HS-27A (cell line): ENCODE measurements around the gene LRIT2.

Source experiments
- DNase-seq: peaks from one replicate; pipeline ENCODE4 v3.0.0-alpha.2; 2012; ENCODE audit warnings: low read depth, missing footprints

The LRIT2 gene

DNA sequence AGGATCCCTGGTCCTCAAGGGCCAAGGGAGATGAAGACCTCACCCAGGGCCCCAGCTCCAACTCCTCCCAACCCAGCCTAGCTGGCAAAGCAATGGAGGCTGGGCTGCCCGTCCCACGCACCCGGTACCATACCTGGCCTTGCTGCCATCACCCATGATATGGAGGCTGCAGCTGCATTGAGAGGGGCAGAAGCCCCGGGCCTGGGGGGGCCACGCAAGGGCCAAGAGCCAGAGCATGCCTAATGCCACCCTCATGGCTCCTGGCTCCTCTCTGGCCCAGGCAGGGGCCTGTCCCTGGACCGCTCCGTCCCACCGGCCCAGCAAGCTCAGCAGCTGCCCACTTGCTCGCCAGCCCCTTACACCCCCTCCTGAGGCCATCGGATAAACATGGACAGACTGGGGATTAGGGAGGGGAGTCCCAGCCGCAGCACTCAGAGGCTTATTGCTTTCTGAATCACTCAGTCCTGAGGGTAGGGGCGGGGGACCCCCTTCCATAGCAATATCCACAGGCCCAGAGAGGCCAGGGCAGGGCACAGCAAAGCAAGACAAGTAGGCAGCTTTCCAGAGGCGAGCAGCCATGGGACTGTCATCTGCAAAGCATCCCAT is 15.9 kb upstream of the LRIT2 start, which contains the start of gene LRIT1:
TSS of gene LRIT1 (minus strand) at position 362 of the 606 bp plus-strand sequence. CDS start at position 255, 107 bp downstream.
- DNase-seq = no peak

DNA sequence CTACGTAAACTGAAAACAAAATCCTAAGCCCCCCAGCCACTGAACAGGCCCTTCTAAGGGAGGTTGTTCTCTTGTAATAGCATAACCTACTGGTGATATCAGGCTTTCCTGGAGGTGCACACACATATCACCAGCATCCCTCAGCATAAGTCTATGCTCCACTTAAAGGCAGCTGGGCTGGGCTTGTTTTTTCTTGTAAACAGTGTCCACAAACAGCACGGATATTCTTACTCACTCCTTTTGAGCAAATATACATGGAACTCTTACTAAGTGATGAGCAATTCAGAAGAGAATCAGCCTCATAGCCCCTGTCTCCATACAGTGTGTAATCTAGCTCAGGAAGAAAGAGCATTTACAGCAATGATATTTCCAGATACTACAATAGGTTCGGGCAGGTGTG is 13.6 kb upstream of the LRIT2 start:
- DNase-seq = no peak

GRCh38 chr10:84237199-84238051 is 12.1 kb upstream of the LRIT2 start:
- no peak for DNase-seq

GRCh38 chr10:84236807-84237198 is 11.5 kb upstream of the LRIT2 start:
- no peak for DNase-seq

DNA sequence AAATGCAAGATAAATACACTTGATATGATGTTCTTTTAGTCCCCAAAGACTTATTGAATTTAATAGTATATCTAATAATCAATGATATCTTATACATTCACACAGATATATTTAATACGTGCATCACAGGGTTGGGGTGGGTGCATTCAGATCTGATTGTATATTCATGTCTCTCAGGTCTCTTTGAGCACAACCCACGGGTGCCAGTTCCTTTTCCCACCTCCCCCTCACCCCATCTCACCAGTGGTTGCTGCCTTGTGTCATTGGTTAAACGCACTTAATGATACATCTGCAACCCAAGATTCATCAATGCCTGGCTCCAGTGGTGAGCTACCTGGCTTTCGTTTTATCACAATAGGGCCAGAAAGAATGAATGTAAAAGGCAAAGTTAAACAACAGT is 9.8 kb upstream of the LRIT2 start:
- DNase-seq = no peak

GRCh38 chr10:84234479-84234878 is 9.1 kb upstream of the LRIT2 start:
- no peak for DNase-seq

- no peak for DNase-seq
These were observed 8.6 kb upstream of the LRIT2 start for GRCh38 chr10:84233940-84234339.

- DNase-seq = no peak
These were observed 7.0 kb upstream of the LRIT2 start for GRCh38 chr10:84232376-84232775.

- DNase-seq = no peak
These were observed 5.0 kb upstream of the LRIT2 start for GRCh38 chr10:84230359-84230758.

DNA sequence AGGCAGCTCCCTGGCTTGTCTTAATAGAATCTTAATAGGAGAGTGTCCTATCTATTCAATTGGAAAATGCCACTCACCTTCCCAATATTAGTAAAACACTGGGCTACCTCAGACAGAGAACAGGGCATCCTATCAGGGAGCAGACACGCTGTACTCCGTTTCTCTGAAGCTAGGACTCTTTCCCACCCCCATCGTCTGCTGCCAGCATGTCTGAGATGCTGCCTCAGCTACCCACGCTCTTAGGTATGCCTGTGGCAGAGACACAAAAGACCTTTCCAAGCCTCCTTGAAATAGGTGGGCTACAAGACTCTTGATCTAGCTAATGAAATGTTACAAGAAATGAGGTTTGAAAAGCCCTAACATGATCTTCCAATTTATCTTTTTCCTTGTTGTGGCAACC is 2.5 kb upstream of the LRIT2 start:
- no peak for DNase-seq

DNA sequence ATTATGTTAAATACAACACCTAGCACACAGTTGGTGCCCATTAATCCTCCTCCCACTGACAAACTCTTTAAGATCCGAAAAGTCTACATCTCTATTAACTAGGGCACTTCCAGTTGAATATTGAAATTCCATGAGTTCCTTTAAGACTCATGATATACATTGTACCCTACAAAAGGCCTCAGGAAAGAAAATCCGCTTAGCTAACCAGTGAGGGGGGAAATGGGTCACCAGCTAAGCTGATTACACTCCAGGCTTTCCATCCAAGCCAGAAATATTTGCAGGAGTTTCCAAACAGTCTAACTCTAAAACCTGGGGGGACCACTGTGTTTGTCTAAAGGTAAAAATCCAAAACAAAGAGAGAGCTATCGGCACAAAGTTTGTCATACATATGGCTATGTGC is 1.3 kb upstream of the LRIT2 start:
- DNase-seq = no peak

DNA sequence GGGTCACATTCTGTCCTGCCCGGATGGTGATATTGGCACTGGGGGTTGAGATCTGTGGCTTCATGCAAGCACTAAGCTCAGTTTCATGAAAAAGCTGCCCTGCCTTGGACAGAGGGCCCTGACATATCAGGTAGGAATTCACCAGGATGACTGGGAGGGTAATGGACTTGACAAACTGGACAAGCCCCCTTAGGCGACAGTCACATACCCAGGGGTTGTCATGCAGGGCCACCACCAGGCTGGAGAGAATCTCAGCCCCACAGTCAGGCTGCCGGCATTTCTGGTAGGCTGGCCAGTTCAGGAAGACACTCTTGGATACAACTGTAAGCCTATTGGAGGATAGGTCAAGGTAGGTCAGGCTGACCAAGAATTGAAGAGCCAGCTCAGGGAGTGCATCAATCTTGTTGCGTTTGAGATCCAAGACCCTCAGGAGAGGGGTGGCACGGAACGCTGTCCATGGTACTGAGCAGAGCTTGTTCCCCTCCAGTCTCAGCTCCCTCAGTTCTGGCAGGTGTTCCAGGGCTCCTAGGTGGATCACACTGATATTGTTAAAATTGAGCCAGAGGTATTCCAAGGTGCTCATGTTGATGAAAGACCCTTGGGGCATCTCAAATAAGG is 824 bp downstream of the LRIT2 start:
- DNase-seq = no peak

- no peak for DNase-seq
These were observed 3.4 kb downstream of the LRIT2 start for GRCh38 chr10:84221916-84222315.

DNA sequence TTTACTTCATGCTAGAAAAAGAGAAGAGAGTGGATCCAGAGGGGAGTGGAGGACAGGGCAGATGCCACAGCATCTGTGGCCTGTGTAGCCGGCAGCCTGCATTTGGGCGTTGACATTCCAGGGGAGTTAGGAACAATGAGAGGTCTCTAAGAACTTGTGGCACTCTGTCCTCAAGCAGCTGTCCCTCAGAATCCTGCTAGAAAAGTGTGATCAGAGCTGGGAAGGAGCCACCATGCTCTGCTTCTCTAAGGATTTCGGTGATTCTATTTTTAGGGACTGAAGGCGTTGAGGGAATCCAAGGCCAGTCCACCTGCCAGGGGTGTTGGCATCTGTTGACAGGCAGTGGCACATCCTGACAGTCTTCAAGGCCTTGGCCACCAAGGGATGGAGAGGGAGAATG is 7.6 kb downstream of the LRIT2 start:
- no peak for DNase-seq

DNA sequence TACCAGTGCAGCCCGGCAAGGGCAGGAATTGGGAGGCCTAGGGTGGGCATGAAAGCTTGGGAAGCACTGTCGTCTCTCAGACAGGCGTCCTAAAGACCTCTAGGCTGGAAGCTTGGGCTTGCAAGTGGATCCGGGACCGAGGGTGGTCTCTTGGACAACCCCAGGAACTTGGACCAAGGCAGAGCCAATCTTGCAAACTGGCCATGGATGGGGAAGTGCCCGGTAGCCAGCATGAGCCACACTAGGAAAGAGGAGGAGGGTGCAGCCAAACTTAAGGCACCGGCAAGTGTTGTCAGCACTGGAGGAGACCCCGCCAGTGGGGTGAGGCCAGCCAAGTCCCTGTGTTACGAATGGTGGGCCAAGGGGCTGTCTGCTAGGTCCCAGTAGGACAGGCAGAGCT is 8.5 kb downstream of the LRIT2 start:
- no peak for DNase-seq

DNA sequence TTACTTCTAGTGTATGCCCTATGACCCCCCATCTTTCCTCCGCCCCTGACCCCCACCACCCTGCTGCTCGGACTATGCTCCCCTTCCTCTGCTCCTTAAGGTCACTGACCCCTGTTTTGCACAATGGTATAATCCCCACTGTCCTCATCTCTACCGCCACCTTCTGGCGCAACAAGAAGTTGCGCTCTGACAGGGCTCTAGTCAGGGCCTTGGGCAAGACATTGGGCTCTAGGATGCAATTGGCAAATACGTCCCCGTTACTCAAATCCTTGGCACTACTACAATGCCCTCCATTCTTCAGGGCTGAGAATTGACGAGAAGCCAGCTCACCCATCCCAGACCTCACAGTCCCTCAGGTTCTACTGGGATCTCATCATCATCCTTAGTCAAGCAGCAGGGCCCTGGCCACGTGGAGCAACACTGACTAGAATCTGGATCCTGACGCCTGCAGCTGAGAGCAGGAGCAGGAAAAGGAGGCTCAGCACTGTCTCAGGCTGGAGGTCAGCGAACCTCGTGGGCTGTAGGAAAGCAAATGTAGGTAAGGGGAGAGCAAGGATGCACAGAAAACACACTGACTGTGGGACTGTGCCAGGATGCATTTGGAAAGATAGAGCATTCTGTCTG is 10.6 kb downstream of the LRIT2 start:
- no peak for DNase-seq

- DNase-seq = no peak
These were observed 11.2 kb downstream of the LRIT2 start for GRCh38 chr10:84214046-84214572.

GRCh38 chr10:84213076-84213475 is 12.3 kb downstream of the LRIT2 start:
- DNase-seq = no peak

DNA sequence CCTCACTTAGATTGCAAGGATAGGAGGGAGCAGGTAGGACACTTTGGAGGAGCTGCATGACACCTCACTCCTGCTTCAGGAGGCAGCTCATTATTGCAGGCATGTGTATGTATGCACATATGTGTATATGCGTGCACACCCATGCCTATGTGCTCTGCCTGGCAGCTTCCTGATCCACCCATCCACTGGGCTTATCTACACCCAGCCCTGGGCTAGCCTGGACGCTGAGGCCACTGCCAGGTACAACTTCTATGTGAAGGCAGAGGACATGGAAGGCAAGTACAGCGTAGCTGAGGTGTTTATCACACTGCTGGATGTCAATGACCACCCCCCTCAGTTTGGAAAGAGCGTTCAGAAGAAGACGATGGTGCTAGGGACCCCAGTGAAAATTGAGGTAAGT is 13.3 kb downstream of the LRIT2 start:
- DNase-seq = no peak

DNA sequence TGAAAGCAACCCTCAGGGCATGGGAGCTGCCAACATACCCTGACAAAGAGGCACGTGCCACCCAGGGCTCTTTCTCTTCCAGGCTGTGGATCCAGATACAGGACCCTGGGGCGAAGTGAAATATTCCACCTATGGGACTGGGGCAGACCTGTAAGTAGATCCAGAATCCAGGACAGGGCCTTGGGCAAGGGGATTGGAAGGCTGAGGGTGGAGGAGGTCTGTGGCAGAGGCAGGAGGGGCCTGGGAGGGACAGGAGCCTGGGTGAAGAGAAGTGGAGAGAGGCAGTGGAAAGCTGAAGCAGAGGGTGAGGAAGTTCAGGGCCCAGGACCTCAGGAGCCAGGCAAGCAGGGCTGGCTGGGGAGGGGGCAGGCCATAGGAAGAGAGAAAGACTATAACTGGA is 13.8 kb downstream of the LRIT2 start:
- no peak for DNase-seq

DNA sequence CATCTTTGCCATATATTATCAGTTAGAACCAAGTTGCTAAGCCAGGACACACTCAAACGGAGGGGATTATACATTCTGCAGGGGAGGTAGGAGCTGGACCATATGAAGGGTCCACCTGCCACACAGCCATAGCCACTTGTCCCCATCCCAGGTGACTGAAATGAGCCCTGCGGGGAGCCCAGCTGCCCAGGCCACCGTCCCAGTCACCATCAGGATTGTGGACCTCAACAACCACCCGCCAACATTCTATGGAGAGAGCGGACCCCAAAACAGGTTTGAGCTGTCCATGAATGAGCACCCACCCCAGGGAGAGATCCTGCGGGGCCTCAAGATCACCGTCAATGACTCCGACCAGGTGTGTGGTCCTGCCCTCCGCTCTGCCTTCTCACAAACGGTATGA is 17.3 kb downstream of the LRIT2 start:
- DNase-seq = no peak

DNA sequence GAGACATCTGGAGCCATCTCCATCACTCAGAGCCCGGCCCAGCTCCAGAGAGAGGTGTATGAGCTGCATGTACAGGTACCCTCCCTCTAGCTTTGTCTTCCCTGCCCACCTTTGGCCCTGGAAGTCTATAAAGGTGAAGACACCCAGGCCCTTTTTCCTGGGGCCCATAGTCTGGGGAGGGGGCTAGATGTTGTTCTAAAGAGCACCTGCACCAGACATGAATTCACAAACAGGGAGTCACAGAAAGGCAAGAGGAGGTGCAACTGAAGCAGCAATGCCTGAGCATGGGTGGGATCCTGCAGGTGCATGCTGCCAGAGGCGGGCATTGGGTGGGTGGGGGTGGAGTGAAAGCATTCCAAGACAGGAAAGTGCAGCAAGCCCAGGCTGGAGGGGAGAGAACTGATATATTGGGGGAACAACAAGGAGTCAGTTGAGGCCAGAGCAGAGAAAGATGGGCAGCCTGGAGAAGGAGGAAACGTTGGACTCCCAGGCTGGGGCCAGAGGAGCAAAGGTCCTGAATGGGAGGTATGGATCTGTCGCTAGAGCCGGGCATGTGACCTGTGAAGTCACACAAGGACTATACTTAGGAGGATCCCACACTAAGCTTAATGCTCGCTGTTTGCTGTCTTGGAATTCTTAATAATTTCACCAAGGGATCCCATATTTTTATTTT is 19.4 kb downstream of the LRIT2 start:
- no peak for DNase-seq
